Left lobe of liver (tissue), 2 donors: ENCODE measurements around the gene ACBD6. TPM values are rescaled to one million over a fixed set of nuclear protein-coding genes. Genes with fewer than 3 reads are reported as not detected.

Source experiments
- ATAC-seq: fragments of 200-7000 bp; cut with Tn5 transposase; one replicate; pipeline ENCODE4 v1.9.1; 2020; ENCODE audit warnings: mild to moderate bottlenecking, moderate library complexity
- DNase-seq: peaks from one replicate; pipeline ENCODE4 v3.0.0-alpha.2; 2020; ENCODE audit warnings: low spot score
- total RNA-seq: library from RNA; stranded (reverse); gene quantifications from one replicate; pipeline ENCODE4 v1.2.1, GENCODE V29; 2021
- donor health status: DM: no; HTN: no; CAD: no; lungs with moderate emphysema.
- donor health status: DM: no; HTN: yes; CAD: no.

The ACBD6 gene
- total RNA-seq, 1 donor from 2014 or later: 11.1 TPM

DNA sequence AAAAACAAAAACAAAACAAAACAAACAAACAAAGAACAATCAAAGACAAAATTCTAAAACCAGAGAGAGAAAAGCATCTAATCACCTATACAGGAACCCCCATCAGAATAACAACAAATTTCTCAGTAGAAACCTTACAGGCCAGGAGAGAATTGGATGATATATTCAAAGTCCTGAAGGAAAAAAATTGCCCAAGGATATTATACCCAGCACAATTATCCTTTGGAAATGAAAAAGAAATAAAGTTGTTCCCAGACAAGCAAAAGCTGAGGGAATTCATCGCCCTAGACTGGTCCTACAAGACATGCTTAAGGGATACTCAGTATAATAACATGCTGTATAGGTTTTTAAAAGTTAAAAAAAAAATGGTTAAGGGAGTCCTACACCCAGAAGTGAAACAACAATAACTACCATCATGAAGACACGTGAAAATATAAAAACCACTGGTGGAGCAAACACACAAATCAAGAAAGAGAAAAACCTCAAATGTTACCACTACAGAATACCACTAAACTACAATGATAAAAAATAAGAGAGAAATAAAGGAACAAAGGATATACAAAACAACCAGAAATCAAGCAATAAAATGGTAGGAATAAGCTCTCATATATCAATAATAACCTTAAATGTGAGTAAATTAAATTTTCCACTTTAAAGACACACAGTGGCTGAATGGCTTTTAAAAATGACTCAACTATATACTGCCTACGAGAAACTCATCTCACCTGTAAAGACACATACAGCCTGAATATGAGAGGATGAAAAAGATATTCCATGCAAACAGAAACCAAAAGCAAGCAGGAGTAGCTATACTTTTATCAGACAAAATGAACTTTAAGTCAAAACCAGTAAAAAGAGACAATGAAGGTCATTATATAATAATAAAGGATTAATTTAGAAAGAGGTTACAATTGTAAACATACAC, 121.9 kb downstream of the ACBD6 start:
- DNase-seq (no peak), ATAC-seq (no peak)

DNA sequence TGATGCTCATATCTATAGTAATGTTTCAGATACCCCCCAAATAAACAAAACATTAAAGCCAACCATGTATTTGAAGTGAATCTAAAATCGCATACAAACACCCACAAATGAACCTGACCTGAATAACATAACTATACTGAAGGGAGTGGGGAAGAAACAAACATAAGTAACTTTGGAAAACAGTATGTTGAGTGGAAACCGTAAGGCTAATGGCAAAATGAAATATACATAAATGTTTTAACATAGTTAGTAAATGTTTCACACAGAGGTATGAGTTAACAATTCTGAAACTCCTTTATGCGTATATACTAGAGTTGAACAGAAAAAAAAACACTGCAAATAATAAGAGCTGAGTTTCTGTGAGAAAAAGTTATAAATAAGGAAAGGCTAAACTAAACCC, 125.6 kb downstream of the ACBD6 start:
- no peak for ATAC-seq
- DNase-seq: no peak

DNA sequence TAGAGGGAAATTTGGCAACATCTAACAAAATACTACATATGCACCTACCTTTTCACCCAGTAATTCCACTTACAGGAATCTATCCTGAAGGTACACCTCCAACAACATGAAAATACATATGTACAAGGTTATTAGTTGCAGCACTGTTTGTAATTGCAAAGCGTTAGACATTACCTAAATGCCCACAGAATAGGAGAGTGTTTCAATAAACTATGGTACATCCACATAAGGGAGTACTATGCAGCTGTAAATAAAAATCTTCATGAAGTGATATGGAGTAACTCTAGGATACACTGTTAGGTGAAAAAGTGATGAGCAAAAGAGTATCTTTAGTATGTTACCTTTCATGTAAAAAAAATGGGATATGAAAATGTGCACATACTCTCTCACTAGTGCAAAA, 126.1 kb downstream of the ACBD6 start:
- ATAC-seq (no peak), DNase-seq (no peak)

DNA sequence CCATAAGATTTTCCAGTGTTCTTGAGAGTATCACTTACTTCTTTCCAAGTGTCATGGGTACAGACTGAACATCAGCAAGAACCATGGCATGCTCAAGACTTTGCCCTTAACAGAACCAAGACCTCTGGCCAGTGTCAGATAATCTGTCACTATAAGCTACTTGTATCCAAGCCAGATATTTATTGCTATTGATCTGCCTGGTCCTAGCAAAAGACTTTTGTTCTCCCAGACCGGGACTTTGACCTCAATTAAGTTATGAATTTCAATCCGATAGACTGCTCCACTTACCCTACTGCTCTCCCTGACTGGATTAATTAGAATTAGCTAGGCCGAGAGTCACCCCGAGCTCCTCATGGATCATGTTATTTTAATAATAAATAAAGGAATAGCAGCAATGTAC, 129.6 kb downstream of the ACBD6 start:
- DNase-seq (no peak), ATAC-seq (no peak)

DNA sequence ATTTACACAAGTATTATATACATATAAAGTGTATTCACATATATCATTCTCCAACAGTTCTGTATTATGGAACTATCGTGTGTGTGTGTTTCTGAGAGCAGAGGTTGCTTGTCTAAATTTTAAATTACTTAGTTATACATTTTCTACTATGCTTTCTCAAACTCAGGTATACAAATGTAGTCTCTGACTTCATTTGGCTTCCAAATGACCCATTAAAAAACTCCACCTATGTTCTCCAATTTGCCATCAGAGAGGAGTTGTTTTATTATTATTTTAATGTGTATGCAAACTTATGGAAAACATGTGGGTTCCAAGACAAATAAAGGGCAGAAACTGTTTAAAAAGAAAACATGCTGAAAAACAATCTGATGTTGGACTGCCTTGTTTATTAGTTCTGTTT, 131.8 kb downstream of the ACBD6 start:
- ATAC-seq (no peak), DNase-seq (no peak)

DNA sequence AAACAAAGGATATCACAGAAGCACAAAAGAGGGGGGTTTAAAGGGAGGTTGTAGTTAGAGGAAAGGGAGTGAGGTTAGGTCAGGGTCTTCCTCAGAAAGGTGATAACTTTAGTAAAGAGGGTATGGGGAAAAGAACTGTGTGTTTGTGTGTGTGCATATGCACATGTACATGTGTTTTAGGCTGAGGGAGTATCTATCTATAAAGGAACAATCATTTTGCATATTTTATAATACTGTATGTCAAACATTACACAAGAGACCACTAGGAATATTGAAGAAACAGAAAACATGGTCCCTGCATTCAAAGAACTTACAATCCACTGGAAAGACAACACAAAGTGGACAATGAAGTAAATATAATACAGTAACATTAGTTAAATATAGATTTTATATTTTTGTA, 132.2 kb downstream of the ACBD6 start:
- ATAC-seq (no peak), DNase-seq (no peak)

DNA sequence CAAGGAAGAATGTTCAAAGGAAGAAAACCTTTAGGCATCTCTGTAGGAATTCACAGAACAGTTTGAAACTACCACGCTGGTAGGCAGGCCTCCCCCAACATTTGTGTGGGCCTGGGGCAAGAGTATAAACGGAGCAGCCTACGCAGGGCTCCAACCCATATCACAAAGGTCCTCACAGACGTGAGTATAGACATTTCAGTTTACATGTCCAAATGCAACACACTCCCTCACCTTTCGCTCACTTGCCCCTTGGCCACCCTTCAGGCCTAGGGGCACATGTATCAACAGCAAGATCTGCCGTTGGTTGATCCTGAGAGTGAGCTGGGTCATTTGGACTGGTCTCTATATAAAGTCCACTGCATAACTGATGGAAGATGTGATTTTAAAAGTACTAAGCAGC, 133.3 kb downstream of the ACBD6 start:
- DNase-seq: no peak
- no peak for ATAC-seq

DNA sequence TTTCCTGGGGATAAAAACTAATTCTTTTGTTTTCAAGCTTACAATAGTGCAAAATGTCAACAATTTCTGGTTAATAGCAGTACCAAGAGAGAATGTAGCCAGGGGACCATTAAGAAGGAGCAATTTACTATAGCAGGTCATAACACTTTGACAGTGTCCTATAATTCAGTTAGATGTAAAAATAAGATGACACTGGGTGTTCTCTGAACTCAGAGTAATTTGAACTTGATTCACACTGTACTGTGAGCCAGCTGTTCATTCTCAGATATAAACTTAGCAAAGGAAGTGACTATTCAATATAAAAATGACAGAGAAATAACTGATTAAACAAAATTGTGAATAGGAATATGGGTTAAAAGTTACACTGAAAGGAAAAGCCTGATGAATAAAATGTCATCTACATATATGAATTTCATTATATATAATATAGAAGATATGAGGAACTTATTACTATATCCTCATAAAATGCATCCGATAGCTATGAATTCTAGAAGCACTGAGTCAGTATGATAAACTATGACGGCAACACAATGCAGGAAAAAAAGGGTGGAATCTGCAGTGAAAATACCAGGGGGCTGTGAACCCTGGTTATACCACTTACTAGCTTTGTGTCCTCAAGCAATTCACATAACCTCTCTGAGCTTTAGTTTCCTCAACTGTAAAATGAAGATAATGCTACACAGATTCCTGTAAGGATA, 135.9 kb downstream of the ACBD6 start:
- DNase-seq: no peak
- no peak for ATAC-seq

DNA sequence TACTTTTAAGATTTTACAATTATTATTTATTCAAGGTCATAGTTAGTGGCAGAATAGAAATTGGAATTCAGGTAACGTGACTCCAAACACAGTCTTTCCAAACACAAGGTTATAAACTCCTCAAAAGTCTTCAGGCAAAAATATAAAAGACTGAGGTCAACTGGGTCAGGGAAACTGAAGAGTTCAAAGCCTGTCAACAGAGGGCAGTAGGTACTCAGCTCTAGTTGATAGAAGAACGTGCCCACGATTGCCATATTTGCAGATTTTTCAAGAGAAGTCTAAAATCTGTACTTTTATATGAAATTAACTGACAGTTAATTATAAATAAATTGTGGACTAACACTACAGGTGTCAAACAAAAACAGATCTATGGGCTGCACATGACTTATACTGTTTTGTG, 137.3 kb downstream of the ACBD6 start:
- peak; percentile 34 for ATAC-seq
- DNase-seq: no peak

DNA sequence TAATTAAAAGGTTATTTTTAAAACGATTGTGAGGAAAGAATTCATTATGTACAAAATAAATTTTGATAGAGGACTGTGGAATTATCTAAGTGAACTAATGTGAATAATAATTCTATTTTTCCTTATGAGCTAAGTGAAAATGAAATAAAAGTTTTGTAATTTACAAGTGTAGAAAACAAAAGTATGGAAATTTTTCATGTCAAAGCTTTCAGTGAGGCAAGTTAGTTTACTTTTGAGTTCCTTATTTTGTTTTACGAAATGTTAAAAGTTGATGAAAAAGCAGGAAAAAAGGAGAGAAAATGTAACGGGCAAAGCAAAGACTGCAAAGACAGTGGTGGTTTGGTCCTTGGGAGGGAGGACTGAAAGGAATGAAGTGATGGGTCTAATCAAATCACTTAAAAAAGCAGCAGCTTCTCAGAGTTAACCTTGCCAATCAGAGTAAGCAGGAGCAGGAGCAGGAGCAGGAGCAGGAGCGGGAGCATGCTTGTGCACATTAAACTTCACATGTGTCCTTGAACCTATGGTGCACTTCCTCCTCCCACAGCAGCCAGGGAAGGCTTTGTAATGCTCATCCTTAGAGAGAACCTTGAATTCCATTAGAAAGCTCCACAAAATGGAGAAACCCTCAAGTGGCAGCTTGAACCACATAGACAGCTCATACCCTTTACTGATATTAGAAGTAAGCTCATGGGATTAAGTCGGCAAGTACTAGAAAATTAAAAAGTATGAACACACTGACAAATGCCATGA, 139.0 kb downstream of the ACBD6 start:
- DNase-seq: no peak
- no peak for ATAC-seq

DNA sequence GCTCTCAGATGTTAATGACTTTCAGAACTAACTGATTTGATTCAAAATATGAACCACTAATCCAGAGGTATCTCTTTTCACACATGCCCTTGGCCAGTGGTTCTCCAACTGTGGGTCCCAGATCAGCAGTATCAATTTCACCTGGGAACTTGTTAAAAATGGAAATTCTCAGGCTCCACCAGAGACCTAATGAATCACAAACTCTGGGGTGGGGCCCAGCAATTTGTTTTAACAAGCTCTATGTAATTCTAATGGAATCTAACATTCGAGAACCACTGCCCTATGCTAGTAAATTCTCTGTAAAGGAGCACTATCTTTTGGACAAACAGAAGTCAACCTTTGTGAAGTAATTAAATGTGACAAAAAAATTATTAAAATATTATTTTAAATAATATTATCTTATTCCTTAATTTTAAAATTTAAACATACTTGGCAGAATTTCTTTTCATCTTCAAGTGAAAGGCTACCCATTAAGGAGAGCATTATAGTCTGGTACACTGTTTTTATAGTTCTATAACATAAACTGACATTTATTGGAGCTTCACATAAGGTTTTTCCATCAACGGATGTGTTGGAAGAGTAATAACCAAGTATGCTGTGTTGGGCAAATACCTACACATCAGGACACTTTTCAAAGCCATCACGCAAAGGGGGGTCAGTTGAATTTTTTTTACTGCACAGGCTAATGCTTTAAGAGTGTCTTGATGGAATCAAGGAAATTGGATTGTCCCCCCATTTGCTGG, 141.9 kb downstream of the ACBD6 start:
- DNase-seq (no peak), ATAC-seq (no peak)

DNA sequence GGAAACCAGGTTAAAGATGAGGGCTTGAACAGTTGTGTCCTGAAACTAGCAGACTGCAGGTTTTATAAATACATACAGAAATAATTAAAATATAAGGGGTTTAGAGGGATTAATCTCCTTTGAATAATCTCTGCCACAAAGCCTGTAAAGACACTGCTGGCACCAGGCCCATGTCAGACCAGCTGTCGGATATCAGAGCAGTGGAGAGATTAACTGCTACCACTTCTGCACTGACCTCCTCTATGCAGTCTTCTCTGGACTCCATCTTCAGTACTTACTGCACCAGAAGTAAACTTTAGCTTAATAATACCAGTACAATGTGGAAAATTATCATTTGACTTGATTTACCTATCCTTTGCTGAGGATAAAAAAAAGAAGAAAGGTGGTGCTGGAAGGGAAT, 143.7 kb downstream of the ACBD6 start:
- ATAC-seq (no peak), DNase-seq (no peak)

DNA sequence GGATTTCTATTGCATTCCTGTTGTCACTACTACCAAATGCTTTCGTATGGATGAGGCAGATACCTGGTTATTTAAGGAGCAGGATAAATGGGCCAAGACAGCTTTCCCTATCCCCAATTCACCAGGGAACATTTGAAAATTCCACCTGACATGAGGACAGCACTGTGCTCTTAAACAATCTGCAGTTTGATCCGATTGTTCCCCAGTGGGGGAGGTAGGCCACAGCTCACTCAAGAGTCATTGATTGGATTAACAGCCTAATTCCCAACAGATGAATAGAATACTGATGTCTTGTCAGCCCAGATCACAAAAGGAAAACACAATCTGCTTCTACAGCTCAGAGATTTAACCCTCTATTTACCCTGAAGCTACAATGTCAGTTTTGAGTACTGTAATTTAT, 148.4 kb downstream of the ACBD6 start:
- DNase-seq: no peak
- no peak for ATAC-seq

DNA sequence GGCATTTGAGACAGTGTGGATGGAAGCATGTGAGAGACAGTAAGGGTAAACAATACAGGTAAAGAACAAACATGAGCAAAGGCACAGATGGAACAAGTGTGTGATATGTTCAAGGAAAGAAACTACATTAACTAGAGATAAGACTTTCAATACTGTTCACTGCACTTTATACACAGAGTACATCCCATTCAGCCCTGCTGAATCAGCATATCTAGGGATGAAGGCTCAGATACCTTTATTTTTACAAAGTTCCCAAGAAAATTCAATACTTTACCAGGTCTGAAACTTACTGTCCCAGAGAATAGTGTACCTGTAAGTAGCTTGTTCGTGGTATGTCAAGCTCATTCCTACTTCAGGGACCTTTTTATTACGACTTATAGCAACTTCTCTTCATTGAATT, 149.8 kb downstream of the ACBD6 start:
- DNase-seq: no peak
- ATAC-seq: no peak

DNA sequence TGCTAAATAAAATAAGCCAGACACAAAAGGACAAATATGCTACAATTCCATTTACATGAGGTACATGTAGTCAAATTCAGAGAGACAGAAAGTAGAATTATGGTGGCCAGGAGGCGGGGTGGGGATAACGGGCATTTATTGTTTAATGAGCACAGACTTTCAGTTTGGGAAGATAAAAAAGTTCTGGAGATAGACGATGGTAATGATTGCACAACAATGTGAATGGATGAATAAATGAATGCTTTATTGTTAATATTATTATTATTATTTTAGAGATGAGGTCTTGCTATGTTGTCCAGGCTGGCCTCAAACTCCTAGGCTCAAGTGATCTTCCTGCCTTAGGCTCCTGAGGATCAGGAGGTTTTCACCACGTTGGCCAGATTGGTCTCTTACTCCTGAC, 150.4 kb downstream of the ACBD6 start:
- no peak for ATAC-seq

DNA sequence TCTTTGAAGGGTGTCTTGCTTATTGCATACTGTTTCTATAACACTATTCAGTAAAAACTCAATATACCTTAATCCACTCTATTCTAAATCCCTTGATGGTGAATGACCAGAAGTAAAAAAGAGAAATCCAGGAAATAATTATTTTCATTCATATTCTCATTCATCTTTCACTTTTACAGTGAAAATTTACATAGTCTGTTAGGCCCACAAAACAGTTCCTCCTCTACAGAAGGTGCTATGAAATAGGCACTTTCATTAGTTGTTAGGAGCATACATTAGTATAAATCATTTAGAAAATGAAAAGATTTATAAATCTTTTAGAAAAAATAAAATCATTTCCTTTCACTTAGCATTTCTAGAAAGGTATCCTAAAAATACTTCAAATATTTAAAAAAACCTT, 157.2 kb downstream of the ACBD6 start:
- ATAC-seq (no peak), DNase-seq (no peak)

More for the DNA sequence above, 150.4 kb downstream of the ACBD6 start:
- DNase-seq: no peak

DNA sequence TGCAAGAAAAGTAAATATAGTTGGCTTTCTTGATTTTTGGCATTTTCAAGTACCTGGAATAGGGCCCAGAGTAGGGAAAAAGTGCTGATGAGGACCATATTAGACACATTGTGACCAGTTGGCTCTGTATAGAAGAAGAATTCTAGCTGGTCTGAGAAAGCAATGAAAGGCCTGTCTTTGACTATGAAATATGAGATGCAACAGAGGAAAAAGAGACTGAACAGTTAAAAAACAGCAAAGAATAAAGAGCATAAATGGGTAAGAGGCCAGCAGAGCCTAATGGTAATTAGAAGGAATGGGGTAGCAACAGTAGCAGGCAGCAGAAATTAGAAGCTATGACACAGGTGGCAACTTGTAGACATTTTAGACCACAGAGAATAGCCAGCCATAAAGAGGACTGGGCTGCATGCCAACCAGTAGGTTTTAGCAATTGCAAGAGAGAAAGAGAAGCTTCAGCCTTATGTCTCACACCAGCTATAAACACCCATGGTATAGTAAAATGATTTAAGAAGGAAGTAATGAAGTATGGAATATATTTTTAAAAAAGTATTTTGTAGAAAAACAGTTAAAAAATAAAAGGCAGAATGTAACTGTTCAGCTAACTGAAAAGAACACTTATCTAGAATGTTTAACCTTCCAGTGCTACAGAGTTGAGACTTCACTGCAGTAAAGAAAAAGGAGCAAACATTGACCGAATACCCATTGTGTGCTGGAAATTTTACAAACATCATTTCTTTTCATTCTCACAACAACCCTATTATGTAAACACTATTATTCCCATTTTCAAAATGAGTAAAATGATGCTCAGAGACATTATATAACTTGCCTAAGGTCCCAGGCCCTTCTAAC, 158.2 kb downstream of the ACBD6 start:
- DNase-seq: no peak
- ATAC-seq: no peak

DNA sequence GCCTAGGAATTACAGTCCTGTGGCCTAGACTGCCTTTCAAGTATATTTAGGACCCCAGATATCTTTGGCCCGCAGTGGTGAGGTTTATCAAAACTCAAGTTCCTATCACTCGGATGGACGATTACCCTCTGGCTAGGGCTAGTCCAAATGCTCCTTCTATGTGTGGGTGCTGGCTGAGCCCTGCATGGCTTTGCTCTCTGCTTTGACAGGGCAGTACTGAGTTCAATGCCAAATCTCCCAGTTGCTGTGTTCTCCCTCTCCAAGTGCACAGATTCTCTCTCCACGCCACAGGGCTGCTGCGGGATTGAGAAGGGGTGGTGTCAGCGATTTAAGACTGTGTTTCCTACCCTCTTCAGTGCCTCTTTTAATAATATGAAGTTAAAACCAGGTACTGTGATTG, 175.3 kb downstream of the ACBD6 start:
- no peak for ATAC-seq

DNA sequence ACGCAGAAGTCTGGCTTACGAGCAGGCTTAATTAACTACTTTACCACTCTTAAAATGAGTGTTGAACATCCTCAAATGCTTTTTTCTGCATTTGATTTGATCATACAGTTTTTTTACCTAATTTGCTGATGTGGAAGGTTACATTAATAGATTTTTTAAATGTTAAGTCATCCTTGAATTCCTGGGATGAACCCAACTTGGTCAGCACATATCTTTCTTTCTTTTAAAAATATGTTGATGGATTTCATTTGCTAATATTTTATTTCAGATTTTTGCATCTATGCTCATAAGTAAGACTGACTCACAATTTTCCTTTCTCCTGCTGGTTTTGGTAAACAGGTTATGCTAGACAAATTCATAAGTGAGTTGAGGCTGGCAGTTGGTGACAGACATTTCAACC, 189.5 kb downstream of the ACBD6 start:
- DNase-seq: no peak
- ATAC-seq: no peak

More for the DNA sequence above, 175.3 kb downstream of the ACBD6 start:
- no peak for DNase-seq
